IMR-90 (cell line): Measurements from ENCODE around the gene ST3GAL5. TPM values are rescaled to one million over a fixed set of nuclear protein-coding genes. Genes with fewer than 3 reads are reported as not detected.
A peak's percentile ranks its signal among the peaks of the same experiment; 100 is the strongest.

Experiments
- ATAC-seq: fragments of 200-7000 bp; cut with Tn5 transposase; 2 replicates; pipeline ENCODE4 v1.9.1; 2020; ENCODE audit warnings: low read depth, mild to moderate bottlenecking, moderate library complexity
- BruUV-seq: library from RNA; stranded (reverse); fragments of 400-500 nt; replicated peaks from 2 replicates; lab custom pipeline; 2021; lab: Mats Ljungman, UMichigan
- CTCF ChIA-PET: fragments of 300-600 bp; formaldehyde crosslinking; extraction: SDS; loops from one replicate; lab custom pipeline; 2021; ENCODE audit warnings: antibody characterized with exemption; lab: Yijun Ruan, JAX
- POLR2A ChIA-PET: fragments of 300-600 bp; sonication (Branson Sonifier 250); formaldehyde crosslinking; loops from one replicate; lab custom pipeline; 2022; ENCODE audit warnings: antibody characterized with exemption; ENCODE audit not compliant: unreplicated experiment; lab: Charles Lee
- DNase-seq: peaks from one replicate; pipeline ENCODE4 v3.0.0; 2013
- H2AFZ ChIP-seq: replicated peaks from 2 replicates; pipeline ENCODE3; 2013; ENCODE audit warnings: low read length, mild to moderate bottlenecking; ENCODE audit not compliant: poor library complexity
- H2AK5ac ChIP-seq: 2 replicates; pipeline ENCODE4 v1.6.1; 2013; ENCODE audit warnings: low read depth, low read length, inconsistent platforms
- H2AK9ac ChIP-seq: replicated peaks from 2 replicates; pipeline ENCODE3; 2013; ENCODE audit warnings: mild to moderate bottlenecking, low read depth, low read length, moderate library complexity; ENCODE audit not compliant: poor library complexity
- H2BK120ac ChIP-seq: 2 replicates; pipeline ENCODE4 v1.6.1; 2013; ENCODE audit warnings: low read depth, low read length, inconsistent platforms
- H2BK15ac ChIP-seq: 3 replicates; pipeline ENCODE4 v1.6.1; 2013; ENCODE audit warnings: low read depth, low read length, inconsistent platforms
- H2BK20ac ChIP-seq: 2 replicates; pipeline ENCODE4 v1.6.1; 2013; ENCODE audit warnings: low read depth, mild to moderate bottlenecking, inconsistent platforms, low read length, moderate library complexity
- H2BK5ac ChIP-seq: 2 replicates; pipeline ENCODE4 v1.6.1; 2013; ENCODE audit warnings: mild to moderate bottlenecking, low read depth, low read length, inconsistent platforms; ENCODE audit not compliant: poor library complexity, severe bottlenecking
- H3K14ac ChIP-seq: replicated peaks from 2 replicates; pipeline ENCODE4 v1.6.1; 2013; ENCODE audit warnings: low read depth, low read length, inconsistent platforms
- H3K18ac ChIP-seq: 2 replicates; pipeline ENCODE4 v1.6.1; 2013; ENCODE audit warnings: low read depth, low read length, control low read depth
- H3K23ac ChIP-seq: 2 replicates; pipeline ENCODE4 v1.6.1; 2013; ENCODE audit warnings: low read depth, low read length, inconsistent platforms
- H3K27ac ChIP-seq: 2 replicates; pipeline ENCODE4 v1.5.1; 2013; ENCODE audit warnings: mild to moderate bottlenecking, control low read depth, low read length; ENCODE audit not compliant: insufficient read depth
- H3K27me3 ChIP-seq: 2 replicates; pipeline ENCODE4 v1.6.1; 2013; ENCODE audit warnings: low read length; ENCODE audit not compliant: control insufficient read depth, insufficient read depth
- H3K36me3 ChIP-seq: 2 replicates; pipeline ENCODE4 v1.6.1; 2013; ENCODE audit warnings: low read length, mixed read lengths; ENCODE audit not compliant: control insufficient read depth, insufficient read depth
- H3K4ac ChIP-seq: 2 replicates; pipeline ENCODE4 v1.6.1; 2013; ENCODE audit warnings: low read depth, low read length, inconsistent platforms
- H3K4me1 ChIP-seq: 2 replicates; pipeline ENCODE4 v1.6.1; 2013; ENCODE audit warnings: low read length, mixed read lengths; ENCODE audit not compliant: control insufficient read depth, insufficient read depth
- H3K4me2 ChIP-seq: 2 replicates; pipeline ENCODE4 v1.6.1; 2013; ENCODE audit warnings: low read depth, mild to moderate bottlenecking, control low read depth, low read length, moderate library complexity
- H3K4me3 ChIP-seq: 2 replicates; pipeline ENCODE4 v1.5.1; 2013; ENCODE audit warnings: low read depth, mild to moderate bottlenecking, control low read depth, low read length, moderate library complexity; ENCODE audit not compliant: insufficient read depth
- H3K56ac ChIP-seq: 2 replicates; pipeline ENCODE4 v1.6.1; 2013; ENCODE audit warnings: low read length, inconsistent platforms; ENCODE audit not compliant: insufficient read depth; ENCODE audit errors: extremely low read depth
- H3K79me1 ChIP-seq, 2 experiments: 2 replicates each; pipeline ENCODE4 v1.6.1; 2013; ENCODE audit warnings: low read length in 2 of 2, inconsistent platforms in 1 of 2, low read depth in 1 of 2
- H3K9ac ChIP-seq: 2 replicates; pipeline ENCODE4 v1.6.1; 2013; ENCODE audit warnings: low read depth, low read length, control low read depth
- H3K9me1 ChIP-seq: 2 replicates; pipeline ENCODE4 v1.6.1; 2013; ENCODE audit warnings: low read length, inconsistent platforms; ENCODE audit not compliant: insufficient read depth
- H3K9me3 ChIP-seq: 2 replicates; pipeline ENCODE4 v1.6.1; 2013; ENCODE audit warnings: low read length; ENCODE audit not compliant: control insufficient read depth, insufficient read depth
- H4K20me1 ChIP-seq: 2 replicates; pipeline ENCODE4 v1.6.1; 2013; ENCODE audit warnings: low read length, inconsistent platforms; ENCODE audit not compliant: insufficient read depth
- H4K5ac ChIP-seq: 2 replicates; pipeline ENCODE4 v1.6.1; 2013; ENCODE audit warnings: mild to moderate bottlenecking, low read depth, low read length, control low read depth
- H4K8ac ChIP-seq, 2 experiments: 2 replicates each; pipeline ENCODE4 v1.6.1; 2013; ENCODE audit warnings: low read depth in 2 of 2, low read length in 2 of 2, control low read depth in 1 of 2, inconsistent platforms in 1 of 2
- H4K91ac ChIP-seq: 2 replicates; pipeline ENCODE4 v1.6.1; 2013; ENCODE audit warnings: low read depth, low read length, inconsistent platforms; ENCODE audit not compliant: insufficient read depth
- BHLHE40 ChIP-seq: fragments of 150-350 bp; IDR thresholded peaks from 2 replicates; pipeline ENCODE4 v1.6.1; 2016; ENCODE audit warnings: mild to moderate bottlenecking, low read depth, low read length
- WGBS, 2 experiments: methylation state at CpG; one replicate each; pipeline versions ENCODE4 v1.1.5 to v1.1.7; 2013; ENCODE audit warnings: missing lambda C conversion rate in 2 of 2; ENCODE audit not compliant: insufficient read length in 1 of 2; ENCODE audit errors: extremely low coverage in 2 of 2; 5-methylcytosine and 5-hydroxymethylcytosine counted together
- dilution Hi-C: fragments of 300-500 bp; cut with HindIII; formaldehyde crosslinking; loops from one replicate; pipeline ENCODE4 v1.14.3; 2018; ENCODE audit warnings: low sequenced_read_pairs; ENCODE audit not compliant: unreplicated experiment
- in situ Hi-C: fragments of 300-500 bp; cut with MboI; formaldehyde crosslinking; loops from 3 replicates; pipeline ENCODE4 v1.14.3; 2019; ENCODE audit warnings: low sequenced_read_pairs, inconsistent platforms, mixed read lengths
- intact Hi-C: fragments of 100-400 bp; cut with micrococcal nuclease; formaldehyde crosslinking; loops from 2 replicates; pipeline ENCODE4 v1.10.0; 2022
- polyA plus RNA-seq, 3 experiments: library from polyadenylated mRNA; depleted of rRNA; stranded (reverse); fragments of >200 nt; gene quantifications; 2 replicates each; pipeline ENCODE4 v1.2.3, GENCODE V29; 2012; ENCODE audit warnings: low replicate concordance in 1 of 3
- total RNA-seq: library from RNA; depleted of rRNA; stranded (reverse); fragments of >200 nt; gene quantifications from 2 replicates; pipeline ENCODE4 v1.2.3, GENCODE V29; 2012

Gene ST3GAL5
- total and polyA plus RNA-seq, 2 of the 4 experiments (the other 2 are of a cell fraction) = 16.8 to 21.0 TPM

DNA sequence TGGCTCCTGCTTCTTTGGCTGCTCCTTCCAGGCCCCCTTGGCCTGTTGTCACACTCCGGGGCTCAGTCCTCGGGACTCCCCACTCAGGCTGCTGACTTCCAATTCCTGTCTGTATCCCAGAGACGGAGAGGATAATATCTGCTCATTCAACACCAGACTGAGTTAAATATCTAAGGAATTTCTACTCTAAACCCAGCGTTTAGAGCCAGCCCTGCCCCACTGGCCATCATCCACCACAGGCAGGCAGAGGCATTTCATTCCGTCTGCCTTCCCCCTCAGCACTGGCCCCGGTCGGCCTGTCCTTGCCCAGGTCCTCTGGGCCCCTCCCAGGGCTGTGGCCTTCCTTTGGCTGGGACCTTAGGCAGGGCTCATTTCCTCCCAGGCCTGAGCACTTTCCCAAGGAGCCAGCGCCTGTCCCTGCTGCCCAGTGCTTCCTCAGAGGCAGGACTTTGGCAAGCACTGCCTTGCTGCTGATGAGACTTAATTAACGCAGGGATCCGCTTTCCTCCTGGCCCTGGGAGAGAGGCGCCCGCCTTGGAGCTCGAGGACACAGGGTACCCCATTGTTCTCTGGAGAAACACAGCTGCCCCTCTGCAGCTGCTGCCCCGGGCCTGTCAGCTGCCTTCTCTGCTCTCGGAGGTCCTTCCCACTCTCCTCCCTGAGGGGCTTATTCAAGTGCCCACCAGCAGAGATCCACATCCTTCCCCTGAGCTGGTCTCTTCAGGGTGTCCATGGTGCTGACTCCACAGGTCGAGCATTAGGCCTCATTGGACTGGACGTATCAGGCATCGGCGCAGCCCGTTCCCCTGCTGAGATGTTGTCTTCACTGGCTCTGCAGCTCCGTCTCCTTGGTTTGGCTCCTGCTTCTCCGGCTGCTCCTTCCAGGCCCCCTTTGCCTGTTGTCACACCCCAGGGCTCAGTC is 92.2 kb downstream of the ST3GAL5 start:
- H4K91ac ChIP-seq = peak overlapping the region; percentile 97
- peak overlapping the region; percentile 62 to 89 for H4K8ac ChIP-seq
- H3K56ac ChIP-seq = peak overlapping the region; percentile 28; the same call in 1 of the 2 replicates
- DNase-seq = no peak
- intact Hi-C loops = no loop called here
- peak; percentile 91 for ATAC-seq
- dilution Hi-C loops = no loop called here
- H4K20me1 ChIP-seq = no peaks in the 10 kb centered on the region
- BruUV-seq = no TSS peak
- ChIA-PET POLR2A (no interaction called here), CTCF (interaction anchor here (0.6 to 1.5 kb wide), 2 partner anchors 24 to 31 kb away, joined by 3 read pairs; no protein-coding TSS in a partner anchor)
- H3K4ac ChIP-seq = peak overlapping the region; percentile 93
- peaks cover 4% of the 10 kb centered on the region for H3K9me3 ChIP-seq
- peaks cover 42% of the 10 kb centered on the region for H3K4me1 ChIP-seq
- in situ Hi-C loops = no loop called here
- peaks cover 13% of the 10 kb centered on the region for H3K9me1 ChIP-seq
- H3K27ac ChIP-seq = peak overlapping the region; percentile 68
- no peaks in the 10 kb centered on the region for H3K79me1 ChIP-seq
- H4K5ac ChIP-seq = peak overlapping the region; percentile 60
- H2AK9ac ChIP-seq = peak overlapping the region; percentile 77
- peak overlapping the region; percentile 96 for H3K14ac ChIP-seq
- peak overlapping the region; percentile 87 for H2AK5ac ChIP-seq
- H3K9ac ChIP-seq = peak overlapping the region; percentile 27
- peak overlapping the region; percentile 58 for H2BK5ac ChIP-seq
- peak overlapping the region; percentile 90 for H2BK20ac ChIP-seq
- 81% methylated on average over 10 of the region's 22 CpGs; no CpG with 5 or more reads in 1 of the 2 experiments for WGBS, 2 experiments
- H2BK120ac ChIP-seq = peak overlapping the region; percentile 97
- H3K4me3 ChIP-seq = no peak overlapping the region
- H2AFZ ChIP-seq = peak overlapping the region; percentile 82
- peak overlapping the region; percentile 67; the same call in 2 of the 3 replicates for H2BK15ac ChIP-seq
- peak overlapping the region; percentile 85 for H3K23ac ChIP-seq
- H3K4me2 ChIP-seq = peak overlapping the region; percentile 31; the same call in 1 of the 2 replicates
- no peak for TF ChIP-seq BHLHE40
- H3K36me3 ChIP-seq = no peaks in the 10 kb centered on the region
- H3K27me3 ChIP-seq = no peaks in the 10 kb centered on the region
- peak overlapping the region; percentile 76 for H3K18ac ChIP-seq
